Type B pancreatic cell (in vitro differentiated cells): ENCODE data around the gene RAI1. TPM values are rescaled to one million over a fixed set of nuclear protein-coding genes. Genes with fewer than 3 reads are reported as not detected.

ENCODE experiments used
- DNase-seq: peaks from one replicate; pipeline ENCODE4 v3.0.0; 2021; ENCODE audit warnings: mixed read lengths; ENCODE audit not compliant: unreplicated experiment; ENCODE audit errors: extremely low spot score
- H3K27ac Mint-ChIP-seq: 2 replicates; pipeline ENCODE4 v1.8.0; 2021; ENCODE audit warnings: mild to moderate bottlenecking, mixed read lengths
- H3K27me3 Mint-ChIP-seq: 2 replicates; pipeline ENCODE4 v1.8.0; 2021; ENCODE audit warnings: mixed read lengths
- H3K36me3 Mint-ChIP-seq: 2 replicates; pipeline ENCODE4 v1.8.0; 2021; ENCODE audit warnings: mixed read lengths
- H3K4me1 Mint-ChIP-seq: one replicate; pipeline ENCODE4 v1.8.0; 2021; ENCODE audit warnings: mixed read lengths; ENCODE audit not compliant: unreplicated experiment
- H3K4me3 Mint-ChIP-seq: 2 replicates; pipeline ENCODE4 v1.8.0; 2021; ENCODE audit warnings: mild to moderate bottlenecking, mixed read lengths
- H3K9me3 Mint-ChIP-seq: 2 replicates; pipeline ENCODE4 v1.8.0; 2021; ENCODE audit warnings: mixed read lengths
- total RNA-seq: library from RNA; stranded (reverse); gene quantifications from 2 replicates; pipeline ENCODE4 v1.2.1, GENCODE V29; 2021; ENCODE audit warnings: low replicate concordance
- TF ChIP-seq, protein P1 (sequence below): fragments of 200-600 bp; sonication (generic); conservative IDR thresholded peaks from 2 replicates; pipeline ENCODE4 v1.5.0; 2021; ENCODE audit warnings: antibody characterized with exemption, mild to moderate bottlenecking

RAI1 gene
- total RNA-seq, 1 donor from 2014 or later = 61.1 TPM

DNA sequence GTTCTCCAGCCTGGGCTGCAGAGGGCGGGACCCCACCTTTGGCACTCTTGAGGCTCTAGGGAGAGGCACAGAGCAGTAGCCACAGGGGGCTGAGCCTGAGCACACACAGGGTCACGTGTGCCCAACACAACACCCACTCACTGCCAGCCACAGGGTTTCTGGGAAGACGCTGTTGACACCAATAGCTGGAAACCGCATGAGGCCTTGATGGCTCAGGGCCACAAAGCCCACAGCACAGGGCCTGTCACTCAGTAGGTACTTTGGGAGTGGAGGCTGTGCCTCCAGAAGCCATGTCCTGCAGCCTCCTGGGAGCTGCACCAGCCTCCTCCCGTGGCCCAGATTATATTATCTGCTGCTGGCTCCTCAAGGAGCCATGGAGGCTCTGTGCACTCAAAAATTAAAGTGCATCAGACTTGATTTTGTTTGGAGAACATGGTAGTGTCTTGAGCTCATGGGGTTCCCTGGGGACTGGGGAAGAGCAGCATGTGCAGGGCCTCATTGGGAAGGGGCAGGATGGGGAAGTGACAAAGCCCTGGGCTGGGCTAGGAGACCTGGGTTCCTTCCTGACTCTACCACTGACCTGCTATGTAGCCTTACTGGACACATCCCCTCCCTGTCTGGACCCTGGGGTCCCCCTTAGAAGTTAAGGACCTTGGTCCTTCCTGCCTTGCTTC, 168.0 kb downstream of the RAI1 start:
- H3K36me3 Mint-ChIP-seq = no peaks in the 10 kb centered on the region
- H3K9me3 Mint-ChIP-seq = no peaks in the 10 kb centered on the region
- H3K27me3 Mint-ChIP-seq = no peaks in the 10 kb centered on the region
- H3K27ac Mint-ChIP-seq = no peak overlapping the region
- DNase-seq = no peak
- H3K4me3 Mint-ChIP-seq = no peak overlapping the region
- peaks cover 36% of the 10 kb centered on the region for H3K4me1 Mint-ChIP-seq
- TF ChIP-seq, protein P1, sequence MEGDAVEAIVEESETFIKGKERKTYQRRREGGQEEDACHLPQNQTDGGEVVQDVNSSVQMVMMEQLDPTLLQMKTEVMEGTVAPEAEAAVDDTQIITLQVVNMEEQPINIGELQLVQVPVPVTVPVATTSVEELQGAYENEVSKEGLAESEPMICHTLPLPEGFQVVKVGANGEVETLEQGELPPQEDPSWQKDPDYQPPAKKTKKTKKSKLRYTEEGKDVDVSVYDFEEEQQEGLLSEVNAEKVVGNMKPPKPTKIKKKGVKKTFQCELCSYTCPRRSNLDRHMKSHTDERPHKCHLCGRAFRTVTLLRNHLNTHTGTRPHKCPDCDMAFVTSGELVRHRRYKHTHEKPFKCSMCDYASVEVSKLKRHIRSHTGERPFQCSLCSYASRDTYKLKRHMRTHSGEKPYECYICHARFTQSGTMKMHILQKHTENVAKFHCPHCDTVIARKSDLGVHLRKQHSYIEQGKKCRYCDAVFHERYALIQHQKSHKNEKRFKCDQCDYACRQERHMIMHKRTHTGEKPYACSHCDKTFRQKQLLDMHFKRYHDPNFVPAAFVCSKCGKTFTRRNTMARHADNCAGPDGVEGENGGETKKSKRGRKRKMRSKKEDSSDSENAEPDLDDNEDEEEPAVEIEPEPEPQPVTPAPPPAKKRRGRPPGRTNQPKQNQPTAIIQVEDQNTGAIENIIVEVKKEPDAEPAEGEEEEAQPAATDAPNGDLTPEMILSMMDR = no peak

DNA sequence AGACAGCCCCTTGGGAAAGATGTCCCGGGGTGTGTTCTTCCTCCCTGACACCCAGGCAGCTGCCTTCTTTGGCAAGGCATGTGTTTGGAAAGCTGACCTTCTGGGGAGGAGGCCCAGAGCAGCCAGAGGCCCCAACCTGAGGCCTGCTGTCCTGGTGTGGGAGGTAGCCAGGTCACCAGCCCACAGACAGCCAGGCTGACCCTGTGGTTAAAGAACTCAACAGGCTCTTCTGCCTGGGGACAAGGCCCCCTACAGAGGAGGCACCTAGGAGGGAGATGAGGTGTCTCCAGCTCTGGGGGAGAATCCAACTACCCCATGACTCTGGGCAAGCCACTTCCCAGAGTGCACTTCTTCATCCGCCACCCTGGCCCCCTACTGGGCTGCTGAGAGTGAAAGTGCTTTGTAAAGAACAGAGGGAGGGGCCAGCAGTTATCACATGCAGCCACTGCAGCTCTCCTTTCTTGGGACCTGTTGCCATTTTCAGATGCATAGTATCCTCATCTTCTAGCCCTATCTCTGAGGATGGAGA, 168.7 kb downstream of the RAI1 start:
- TF ChIP-seq, protein P1 = peak; percentile 35
- Mint-ChIP-seq H3K36me3 (no peaks in the 10 kb centered on the region), H3K9me3 (no peaks in the 10 kb centered on the region), H3K4me3 (no peak overlapping the region), H3K27ac (no peak overlapping the region), H3K27me3 (no peaks in the 10 kb centered on the region), H3K4me1 (peaks cover 41% of the 10 kb centered on the region)
- no peak for DNase-seq

DNA sequence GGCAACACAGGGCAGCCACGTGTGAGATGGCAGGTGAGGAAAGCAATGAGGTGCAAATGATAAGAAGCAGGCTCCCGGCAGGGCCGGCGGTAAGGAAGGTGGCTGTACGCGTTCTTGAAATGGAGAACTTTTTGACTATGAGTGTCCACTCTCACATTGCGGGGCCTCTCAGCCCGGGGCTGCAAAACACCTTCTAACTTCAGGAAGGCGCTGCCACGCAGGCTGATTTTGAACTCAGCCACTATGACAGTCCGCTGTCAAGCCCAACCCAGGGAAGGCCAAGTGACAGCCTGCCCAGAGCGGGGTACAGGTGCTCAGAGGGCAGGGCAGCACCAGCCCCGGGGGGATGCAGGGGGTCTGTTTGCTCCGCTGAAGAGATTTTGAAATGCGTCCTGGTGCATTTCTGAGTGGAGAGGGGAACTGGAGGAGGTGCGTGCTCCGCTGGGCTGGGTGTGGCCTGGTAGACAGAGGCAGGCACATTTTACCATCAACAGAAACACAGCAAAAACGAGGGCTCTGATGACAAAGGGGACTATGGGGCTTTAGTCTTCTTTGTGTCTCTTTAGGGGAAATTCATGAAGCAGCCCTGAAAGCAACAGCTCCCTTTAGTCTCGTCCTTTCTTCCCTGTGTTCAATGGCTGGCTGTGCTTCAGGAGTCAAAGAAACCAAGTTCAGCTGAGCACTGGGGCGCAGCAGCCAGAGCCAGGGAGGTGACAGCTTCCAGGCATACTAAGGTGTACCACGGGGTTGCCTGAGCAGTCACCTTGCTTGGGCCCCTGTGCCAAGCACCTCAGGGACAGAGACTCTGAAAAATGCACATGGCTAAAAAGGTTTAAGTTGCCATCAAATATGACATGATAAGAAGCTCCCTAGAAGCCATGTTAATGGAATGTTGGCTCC, 170.1 kb downstream of the RAI1 start:
- H3K36me3 Mint-ChIP-seq = no peaks in the 10 kb centered on the region
- H3K27me3 Mint-ChIP-seq = no peaks in the 10 kb centered on the region
- H3K4me1 Mint-ChIP-seq = peaks cover 50% of the 10 kb centered on the region
- DNase-seq = no peak
- H3K27ac Mint-ChIP-seq = peak overlapping the region; percentile 40
- TF ChIP-seq, protein P1 = no peak
- H3K9me3 Mint-ChIP-seq = no peaks in the 10 kb centered on the region
- no peak overlapping the region for H3K4me3 Mint-ChIP-seq

DNA sequence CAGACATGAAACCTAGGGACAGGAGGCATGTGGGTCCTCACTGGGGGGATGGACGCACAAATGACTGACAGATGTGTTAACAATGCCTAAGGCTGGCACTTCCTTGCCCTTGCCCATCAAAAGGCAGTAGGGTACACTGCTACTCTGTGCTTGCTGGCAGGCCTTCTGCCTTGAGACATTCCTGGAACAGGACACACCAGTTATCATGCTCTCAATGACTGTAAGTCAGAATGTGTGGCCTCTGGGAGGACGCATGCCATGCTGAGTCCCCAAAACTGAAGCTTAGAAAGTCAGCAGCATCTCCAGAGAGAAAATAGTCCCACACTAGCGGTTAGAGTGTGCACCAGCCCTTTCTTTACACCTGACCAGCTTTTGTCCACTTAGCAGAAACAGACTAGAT, 171.7 kb downstream of the RAI1 start:
- Mint-ChIP-seq H3K4me3 (no peak overlapping the region), H3K9me3 (no peaks in the 10 kb centered on the region), H3K27ac (no peak overlapping the region), H3K36me3 (no peaks in the 10 kb centered on the region), H3K27me3 (no peaks in the 10 kb centered on the region), H3K4me1 (peaks cover 50% of the 10 kb centered on the region)
- no peak for DNase-seq
- TF ChIP-seq, protein P1 = no peak

DNA sequence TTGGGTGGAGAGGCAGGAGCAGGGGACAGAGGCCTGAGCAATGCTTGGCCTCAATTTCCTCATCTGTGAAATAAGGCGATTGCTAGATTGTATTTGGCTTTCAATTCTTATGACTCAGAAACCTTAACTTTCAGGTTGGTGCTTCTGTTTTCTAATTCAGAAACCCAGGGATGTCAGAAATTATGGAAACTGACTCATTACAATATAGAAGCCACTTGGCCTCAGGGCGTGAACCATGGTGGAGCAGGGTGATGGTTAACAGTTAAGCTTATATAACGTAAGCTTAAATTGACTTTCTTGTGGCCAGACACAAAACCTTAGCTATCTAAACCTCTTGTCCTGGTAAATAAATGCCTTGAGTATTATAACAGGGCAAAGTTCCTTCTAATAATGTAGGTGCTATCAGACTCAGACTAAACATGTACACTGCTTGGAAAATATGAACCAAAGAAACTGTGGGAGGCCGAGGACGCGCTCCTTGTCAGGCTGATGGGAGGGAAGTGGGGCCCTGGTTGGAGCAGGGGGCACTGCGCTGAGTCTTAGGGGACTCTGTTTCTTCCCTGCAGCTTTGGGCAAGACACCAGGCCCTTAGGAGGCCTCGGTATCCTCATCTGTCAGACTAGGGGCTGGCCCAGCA, 172.7 kb downstream of the RAI1 start:
- Mint-ChIP-seq H3K36me3 (no peaks in the 10 kb centered on the region), H3K27ac (no peak overlapping the region), H3K27me3 (no peaks in the 10 kb centered on the region), H3K4me1 (peaks cover 50% of the 10 kb centered on the region), H3K9me3 (no peaks in the 10 kb centered on the region), H3K4me3 (no peak overlapping the region)
- no peak for DNase-seq
- TF ChIP-seq, protein P1 = no peak
